A549 (cell line): ENCODE results near the gene SYTL3. TPM values are rescaled to one million over a fixed set of nuclear protein-coding genes. Genes with fewer than 3 reads are reported as not detected.

ENCODE experiments used
- ATAC-seq, 2 experiments: fragments of 200-7000 bp in 1 of 2; fragments of >200 bp in 1 of 2; cut with Nextera tagmentation in 1 of 2; cut with Tn5 transposase in 1 of 2; 3 replicates each; pipeline versions ENCODE4 v1.8.0 to v1.9.1; 2018 to 2020; ENCODE audit warnings: mild to moderate bottlenecking in 1 of 2, moderate library complexity in 1 of 2
- CTCF ChIA-PET: fragments of 300-600 bp; sonication (Branson Sonifier 250); formaldehyde crosslinking; extraction: SDS; loops from one replicate; lab custom pipeline; 2021; ENCODE audit warnings: antibody characterized with exemption, inconsistent platforms; lab: Yijun Ruan, JAX
- POLR2A ChIA-PET: fragments of 350-600 bp; formaldehyde crosslinking; extraction: SDS; loops from one replicate; lab custom pipeline; 2021; ENCODE audit warnings: antibody characterized with exemption, inconsistent platforms; lab: Yijun Ruan, JAX
- DNase-seq, 2 experiments: peaks; one replicate each; pipeline versions ENCODE4 v3.0.0 to v3.0.0-alpha.2; 2011 to 2016; ENCODE audit warnings: low read depth in 1 of 2, low spot score in 1 of 2
- FAIRE-seq: peaks from 2 replicates; lab custom pipeline; 2011; peaks lifted over from hg19 to GRCh38; lab: Jason Lieb, UNC
- H3K27ac ChIP-seq, 2 experiments: fragments of >200 bp; sonication (Bioruptor Twin); formaldehyde crosslinking; 3 replicates each; pipeline ENCODE4 v1.5.1; 2016 to 2017
- H3K4me1 ChIP-seq: fragments of >200 bp; sonication (Bioruptor Twin); formaldehyde crosslinking; 3 replicates; pipeline ENCODE4 v1.6.1; 2016
- H3K4me2 ChIP-seq: fragments of >200 bp; sonication (Bioruptor Twin); formaldehyde crosslinking; 3 replicates; pipeline ENCODE4 v1.6.1; 2016
- H3K4me3 ChIP-seq: fragments of >200 bp; sonication (Bioruptor Twin); formaldehyde crosslinking; 3 replicates; pipeline ENCODE4 v1.5.1; 2016
- H3K9me3 ChIP-seq: fragments of >200 bp; sonication (Bioruptor Twin); formaldehyde crosslinking; 3 replicates; pipeline ENCODE4 v1.6.1; 2016
- BCL3 ChIP-seq: fragments of >200 bp; sonication (Bioruptor Twin); formaldehyde crosslinking; IDR thresholded peaks from 3 replicates; pipeline ENCODE4 v1.6.1; 2016
- CBX8 ChIP-seq: fragments of 200-600 bp; sonication (generic); IDR thresholded peaks from 2 replicates; pipeline ENCODE4 v1.6.1; 2016
- ESRRA ChIP-seq: fragments of 150-350 bp; IDR thresholded peaks from 2 replicates; pipeline ENCODE4 v1.6.1; 2014; ENCODE audit warnings: mild to moderate bottlenecking, low read length, borderline replicate concordance
- FOXS1 ChIP-seq: fragments of 250-450 bp; sonication (Bioruptor Pico); IDR thresholded peaks from 2 replicates; pipeline ENCODE4 v1.5.0; 2020; ENCODE audit warnings: mild to moderate bottlenecking, moderate library complexity
- GATA3 ChIP-seq: IDR thresholded peaks from 2 replicates; pipeline ENCODE4 v1.6.1; 2012; ENCODE audit warnings: borderline replicate concordance
- HMGXB4 ChIP-seq: fragments of 250-450 bp; sonication (Bioruptor Pico); IDR thresholded peaks from 2 replicates; pipeline ENCODE4 v1.5.0; 2021; ENCODE audit warnings: mild to moderate bottlenecking, moderate library complexity, borderline replicate concordance
- HOXA7 ChIP-seq: fragments of 250-450 bp; sonication (Bioruptor Pico); IDR thresholded peaks from 2 replicates; pipeline ENCODE4 v1.5.0; 2020; ENCODE audit warnings: mild to moderate bottlenecking, moderate library complexity
- HOXB5 ChIP-seq: fragments of 250-450 bp; sonication (Bioruptor Pico); IDR thresholded peaks from 2 replicates; pipeline ENCODE4 v1.5.0; 2020; ENCODE audit warnings: mild to moderate bottlenecking, moderate library complexity
- KDM5A ChIP-seq: fragments of 200-600 bp; sonication (generic); IDR thresholded peaks from 2 replicates; pipeline ENCODE4 v1.6.1; 2016; ENCODE audit warnings: antibody characterized with exemption, mild to moderate bottlenecking
- MAFK ChIP-seq: fragments of 450-650 bp; IDR thresholded peaks from 2 replicates; pipeline ENCODE4 v1.6.1; 2014; ENCODE audit not compliant: partially characterized antibody
- NFE2L2 ChIP-seq: fragments of 150-350 bp; conservative IDR thresholded peaks from 2 replicates; pipeline ENCODE4 v1.6.1; 2014; ENCODE audit warnings: low read length
- RARB ChIP-seq: fragments of 250-450 bp; sonication (Bioruptor Pico); IDR thresholded peaks from 2 replicates; pipeline ENCODE4 v1.8.0; 2021; ENCODE audit warnings: mild to moderate bottlenecking, moderate library complexity
- RFX5 ChIP-seq: fragments of 450-650 bp; IDR thresholded peaks from 2 replicates; pipeline ENCODE4 v1.7.1; 2014; ENCODE audit warnings: antibody characterized with exemption, mild to moderate bottlenecking, moderate library complexity
- SMC3 ChIP-seq: fragments of >200 bp; sonication (Bioruptor Twin); formaldehyde crosslinking; IDR thresholded peaks from 3 replicates; pipeline ENCODE4 v1.6.1; 2018; ENCODE audit warnings: inconsistent platforms
- SREBF2 ChIP-seq: fragments of 450-650 bp; IDR thresholded peaks from 2 replicates; pipeline ENCODE4 v1.6.1; 2014; ENCODE audit warnings: mild to moderate bottlenecking, moderate library complexity
- TFCP2L1 ChIP-seq: fragments of 250-450 bp; sonication (Bioruptor Pico); IDR thresholded peaks from 2 replicates; pipeline ENCODE4 v1.5.0; 2021; ENCODE audit warnings: mild to moderate bottlenecking
- TP53 ChIP-seq: fragments of 250-450 bp; sonication (Bioruptor Pico); IDR thresholded peaks from 2 replicates; pipeline ENCODE4 v1.5.0; 2021; ENCODE audit warnings: mild to moderate bottlenecking, moderate library complexity
- ZFP36 ChIP-seq: fragments of 450-650 bp; IDR thresholded peaks from 2 replicates; pipeline ENCODE4 v1.6.1; 2014; ENCODE audit warnings: borderline replicate concordance; ENCODE audit not compliant: partially characterized antibody
- ZNF302 ChIP-seq: fragments of 250-450 bp; sonication (Bioruptor Pico); IDR thresholded peaks from 2 replicates; pipeline ENCODE4 v1.9.0; 2021; ENCODE audit warnings: inconsistent platforms, mild to moderate bottlenecking, moderate library complexity
- ZSCAN20 ChIP-seq: fragments of 250-450 bp; sonication (Bioruptor Pico); IDR thresholded peaks from 2 replicates; pipeline ENCODE4 v1.8.0; 2022; ENCODE audit warnings: mild to moderate bottlenecking, moderate library complexity
- WGBS: methylation state at CpG from one replicate; pipeline ENCODE4 v1.1.6; 2017; ENCODE audit errors: missing lambda C conversion rate; 5-methylcytosine and 5-hydroxymethylcytosine counted together
- polyA plus RNA-seq, 4 experiments: library from polyadenylated mRNA; depleted of rRNA in 3 of 4; stranded (reverse); fragments of >200 nt; fragmentation: RNase III in 1 of 4; extraction: RNeasy Plus Mini Kit Qiagen cat#74134 plus additional on column Dnase treatment in 1 of 4; gene quantifications; 2 replicates in 3 of 4; 3 replicates in 1 of 4; pipeline ENCODE4 v1.2.3, GENCODE V29; 2011 to 2017
- TF ChIP-seq, protein P1 (sequence below): IDR thresholded peaks from 2 replicates; pipeline ENCODE4 v1.6.1; 2012
- TF ChIP-seq, protein P2 (sequence below): fragments of 450-650 bp; IDR thresholded peaks from 2 replicates; pipeline ENCODE4 v1.6.1; 2014; ENCODE audit warnings: antibody characterized with exemption
- TF ChIP-seq, protein P3 (sequence below): fragments of >200 bp; sonication (Bioruptor Twin); formaldehyde crosslinking; IDR thresholded peaks from 3 replicates; pipeline ENCODE4 v1.5.1; 2016

SYTL3 gene
- polyA plus RNA-seq, 2 of the 4 experiments (the other 2 are of a cell fraction): 0.63 to 0.89 TPM

- ATAC-seq (no peak), FAIRE-seq (no peak), DNase-seq (no peak)
- H3K4me3 ChIP-seq: no peak overlapping the region
- no peaks in the 10 kb centered on the region for H3K9me3 ChIP-seq
- TF ChIP-seq ZSCAN20: no peak
- no peak for TF ChIP-seq NFE2L2
- TF ChIP-seq RFX5: no peak
- TF ChIP-seq, protein P1, sequence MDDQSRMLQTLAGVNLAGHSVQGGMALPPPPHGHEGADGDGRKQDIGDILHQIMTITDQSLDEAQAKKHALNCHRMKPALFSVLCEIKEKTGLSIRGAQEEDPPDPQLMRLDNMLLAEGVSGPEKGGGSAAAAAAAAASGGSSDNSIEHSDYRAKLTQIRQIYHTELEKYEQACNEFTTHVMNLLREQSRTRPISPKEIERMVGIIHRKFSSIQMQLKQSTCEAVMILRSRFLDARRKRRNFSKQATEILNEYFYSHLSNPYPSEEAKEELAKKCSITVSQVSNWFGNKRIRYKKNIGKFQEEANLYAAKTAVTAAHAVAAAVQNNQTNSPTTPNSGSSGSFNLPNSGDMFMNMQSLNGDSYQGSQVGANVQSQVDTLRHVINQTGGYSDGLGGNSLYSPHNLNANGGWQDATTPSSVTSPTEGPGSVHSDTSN: no peak
- no peak for TF ChIP-seq TP53
- TF ChIP-seq SMC3: no peak
- TF ChIP-seq, protein P2, sequence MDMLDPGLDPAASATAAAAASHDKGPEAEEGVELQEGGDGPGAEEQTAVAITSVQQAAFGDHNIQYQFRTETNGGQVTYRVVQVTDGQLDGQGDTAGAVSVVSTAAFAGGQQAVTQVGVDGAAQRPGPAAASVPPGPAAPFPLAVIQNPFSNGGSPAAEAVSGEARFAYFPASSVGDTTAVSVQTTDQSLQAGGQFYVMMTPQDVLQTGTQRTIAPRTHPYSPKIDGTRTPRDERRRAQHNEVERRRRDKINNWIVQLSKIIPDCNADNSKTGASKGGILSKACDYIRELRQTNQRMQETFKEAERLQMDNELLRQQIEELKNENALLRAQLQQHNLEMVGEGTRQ: no peak
- TF ChIP-seq SREBF2: no peak
- TF ChIP-seq FOXS1 (CRISPR knock-in tag): no peak
- TF ChIP-seq, protein P3, sequence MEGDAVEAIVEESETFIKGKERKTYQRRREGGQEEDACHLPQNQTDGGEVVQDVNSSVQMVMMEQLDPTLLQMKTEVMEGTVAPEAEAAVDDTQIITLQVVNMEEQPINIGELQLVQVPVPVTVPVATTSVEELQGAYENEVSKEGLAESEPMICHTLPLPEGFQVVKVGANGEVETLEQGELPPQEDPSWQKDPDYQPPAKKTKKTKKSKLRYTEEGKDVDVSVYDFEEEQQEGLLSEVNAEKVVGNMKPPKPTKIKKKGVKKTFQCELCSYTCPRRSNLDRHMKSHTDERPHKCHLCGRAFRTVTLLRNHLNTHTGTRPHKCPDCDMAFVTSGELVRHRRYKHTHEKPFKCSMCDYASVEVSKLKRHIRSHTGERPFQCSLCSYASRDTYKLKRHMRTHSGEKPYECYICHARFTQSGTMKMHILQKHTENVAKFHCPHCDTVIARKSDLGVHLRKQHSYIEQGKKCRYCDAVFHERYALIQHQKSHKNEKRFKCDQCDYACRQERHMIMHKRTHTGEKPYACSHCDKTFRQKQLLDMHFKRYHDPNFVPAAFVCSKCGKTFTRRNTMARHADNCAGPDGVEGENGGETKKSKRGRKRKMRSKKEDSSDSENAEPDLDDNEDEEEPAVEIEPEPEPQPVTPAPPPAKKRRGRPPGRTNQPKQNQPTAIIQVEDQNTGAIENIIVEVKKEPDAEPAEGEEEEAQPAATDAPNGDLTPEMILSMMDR: no peak
- no peak for TF ChIP-seq ESRRA
- TF ChIP-seq ZNF302 (CRISPR knock-in tag): no peak
- POLR2A ChIA-PET: interaction anchor here (0.7 kb wide), 1 partner anchor 71 kb away, joined by 3 read pairs; no protein-coding TSS in a partner anchor
- H3K4me2 ChIP-seq: no peak overlapping the region
- CTCF ChIA-PET: interaction anchor here (3.0 to 4.7 kb wide), 2 partner anchors 9 to 262 kb away, joined by 11 to 20 read pairs; no protein-coding TSS in a partner anchor
- peak overlapping the region in 1 of 2 experiments; percentile 27; a peak in 1 of 6 replicates for H3K27ac ChIP-seq
- 95% methylated on average over 4 of the region's 4 CpGs for WGBS
- H3K4me1 ChIP-seq: peaks cover 27% of the 10 kb centered on the region
These were observed 60.0 kb downstream of the SYTL3 start for GRCh38 chr6:158709809-158710208.

DNA sequence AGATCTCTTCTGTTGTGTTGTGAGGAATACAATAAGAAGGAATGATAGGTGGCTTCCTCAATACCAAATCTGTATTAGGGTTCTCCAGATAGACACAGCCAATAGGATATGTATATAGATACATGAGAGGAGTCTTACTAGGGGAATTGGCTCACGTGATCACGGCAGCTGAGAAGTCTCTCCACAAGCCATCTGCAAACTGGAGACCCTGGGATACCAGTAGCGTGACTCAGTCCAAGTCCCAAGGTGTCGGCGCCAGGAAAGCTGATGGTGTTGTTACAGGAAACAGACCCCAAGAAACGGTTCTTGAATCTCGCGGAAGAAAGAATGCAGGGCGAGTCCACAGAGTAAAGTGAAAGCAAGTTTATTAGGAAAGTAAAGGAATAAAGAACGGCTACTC lies 61.4 kb downstream of the SYTL3 start:
- H3K4me3 ChIP-seq: no peak overlapping the region
- DNase-seq (no peak), FAIRE-seq (no peak), ATAC-seq (no peak)
- peak overlapping the region in 1 of 2 experiments; percentile 23; a peak in 1 of 6 replicates for H3K27ac ChIP-seq
- 83% methylated on average over 10 of the region's 10 CpGs for WGBS
- peaks cover 17% of the 10 kb centered on the region for H3K4me1 ChIP-seq
- H3K9me3 ChIP-seq: no peaks in the 10 kb centered on the region
- no peak overlapping the region for H3K4me2 ChIP-seq
- POLR2A ChIA-PET: no interaction called here
- CTCF ChIA-PET: interaction anchor here (1.0 to 3.0 kb wide), 2 partner anchors 20 to 261 kb away, joined by 4 to 11 read pairs; no protein-coding TSS in a partner anchor
- no peak for TF ChIP-seq ZFP36
- no peak for TF ChIP-seq RARB (CRISPR knock-in tag)
- TF ChIP-seq HOXB5 (CRISPR knock-in tag): no peak
- no peak for TF ChIP-seq HMGXB4 (CRISPR knock-in tag)
- TF ChIP-seq MAFK: no peak
- no peak for TF ChIP-seq TFCP2L1 (CRISPR knock-in tag)
- TF ChIP-seq BCL3: no peak
- no peak for TF ChIP-seq NFE2L2
- TF ChIP-seq HOXA7 (CRISPR knock-in tag): no peak
- TF ChIP-seq, protein P2: no peak
- no peak for TF ChIP-seq KDM5A
- TF ChIP-seq CBX8: no peak
- no peak for TF ChIP-seq GATA3
